Spleen (tissue), 11 donors: ENCODE measurements around the gene NKD1. TPM values are rescaled to one million over a fixed set of nuclear protein-coding genes. Genes with fewer than 3 reads are reported as not detected.

Source experiments
- DNase-seq: peaks from one replicate; pipeline ENCODE4 v3.0.0-alpha.2; 2020
- H3K27ac ChIP-seq, 8 donors: fragments of 200-600 bp; sonication (generic) in 7 of 8; 1 replicate in 4 of 8; 2 replicates in 4 of 8; pipeline versions ENCODE4 v1.5.0 to v1.8.0; 2016 to 2021; ENCODE audit warnings: inconsistent platforms in 4 of 8, mild to moderate bottlenecking in 4 of 8, moderate library complexity in 1 of 8
- H3K27me3 ChIP-seq, 7 donors: fragments of 200-600 bp; sonication (generic) in 6 of 7; replicated peaks in 1 of 7; 1 replicate in 4 of 7; 2 replicates in 3 of 7; pipeline versions ENCODE4 v1.5.0 to v1.8.0; 2016 to 2021; ENCODE audit warnings: inconsistent platforms in 3 of 7, mild to moderate bottlenecking in 1 of 7
- H3K36me3 ChIP-seq, 6 donors: fragments of 200-600 bp; sonication (generic) in 5 of 6; 1 replicate in 4 of 6; 2 replicates in 2 of 6; pipeline versions ENCODE4 v1.5.0 to v1.8.0; 2016 to 2021; ENCODE audit warnings: inconsistent platforms in 2 of 6
- H3K4me1 ChIP-seq, 6 donors: fragments of 200-600 bp; sonication (generic) in 5 of 6; 1 replicate in 3 of 6; 2 replicates in 3 of 6; pipeline versions ENCODE4 v1.5.0 to v1.8.0; 2016 to 2021; ENCODE audit warnings: inconsistent platforms in 3 of 6
- H3K4me3 ChIP-seq, 8 donors: fragments of 200-600 bp; sonication (generic) in 7 of 8; 1 replicate in 4 of 8; 2 replicates in 4 of 8; pipeline versions ENCODE4 v1.5.0 to v1.8.0; 2016 to 2021; ENCODE audit warnings: inconsistent platforms in 4 of 8, mild to moderate bottlenecking in 4 of 8, moderate library complexity in 2 of 8
- H3K9me3 ChIP-seq, 8 donors: fragments of 200-600 bp; sonication (generic) in 7 of 8; 1 replicate in 4 of 8; 2 replicates in 4 of 8; pipeline versions ENCODE4 v1.5.0 to v1.8.0; 2016 to 2021; ENCODE audit warnings: inconsistent platforms in 4 of 8
- POLR2A ChIP-seq, 3 donors: fragments of 450-650 bp; IDR thresholded peaks; one replicate each; pipeline ENCODE4 v1.5.1; 2017; ENCODE audit warnings: antibody characterized with exemption in 3 of 3, mild to moderate bottlenecking in 1 of 3
- POLR2AphosphoS5 ChIP-seq, 3 donors: sonication (generic); formaldehyde crosslinking; IDR thresholded peaks; one replicate each; pipeline ENCODE4 v1.5.1; 2017; ENCODE audit warnings: antibody characterized with exemption in 3 of 3
- WGBS, 5 donors: extraction: QIAGEN DNeasy Blood & Tissue Kit in 3 of 5; methylation state at CpG; one replicate each; pipeline versions ENCODE4 v1.1.5 to v1.1.7; 2013 to 2018; 5-methylcytosine and 5-hydroxymethylcytosine counted together
- intact Hi-C: fragments of 100-400 bp; cut with DNase I; formaldehyde crosslinking; loops from one replicate; pipeline ENCODE4 v1.15.0; 2023; ENCODE audit warnings: low total_unique reads
- polyA plus RNA-seq, 3 donors: library from polyadenylated mRNA; stranded (reverse); fragments of 200-250 nt; gene quantifications; one replicate each; pipeline ENCODE4 v1.2.1, GENCODE V29; 2013
- total RNA-seq, 7 donors: library from RNA; depleted of rRNA in 3 of 7; stranded (reverse); fragments of >200 nt in 3 of 7; fragmentation: NEBNext Ultra II Directional in 4 of 7; extraction: Animal tissue kit (Norgen Biotek cat#: 25700) in 4 of 7; gene quantifications; one replicate each; pipeline versions ENCODE4 v1.1.0 to v1.2.1, GENCODE V29; 2016 to 2021
- TF ChIP-seq, protein P1 (sequence below), 11 experiments: fragments of 200-600 bp in 7 of 11; fragments of 450-650 bp in 4 of 11; sonication (generic) in 4 of 11; IDR thresholded peaks in 8 of 11; conservative IDR thresholded peaks in 3 of 11; 1 replicate in 7 of 11; 2 replicates in 4 of 11; pipeline versions ENCODE4 v1.4.0 to v1.8.0; 2016 to 2021; ENCODE audit warnings: antibody characterized with exemption in 11 of 11, inconsistent platforms in 4 of 11, mild to moderate bottlenecking in 1 of 11
- donor health status: healthy with polysubstance abuse.
- donor health status: DM: no; HTN: no; CAD: no; lungs with moderate emphysema.
- donor health status: DM: no; HTN: no; CAD: no.
- donor health status: Bipolar disorder and iron deficiency.
- donor health status: healthy.
- donor health status: DM: no; HTN: no; CAD: no.
- donor health status: DM: yes; HTN: yes; CAD: no.

Gene NKD1
- total and polyA plus RNA-seq, 10 donors: 0.11 to 15.2 (median 3.6) TPM

DNA sequence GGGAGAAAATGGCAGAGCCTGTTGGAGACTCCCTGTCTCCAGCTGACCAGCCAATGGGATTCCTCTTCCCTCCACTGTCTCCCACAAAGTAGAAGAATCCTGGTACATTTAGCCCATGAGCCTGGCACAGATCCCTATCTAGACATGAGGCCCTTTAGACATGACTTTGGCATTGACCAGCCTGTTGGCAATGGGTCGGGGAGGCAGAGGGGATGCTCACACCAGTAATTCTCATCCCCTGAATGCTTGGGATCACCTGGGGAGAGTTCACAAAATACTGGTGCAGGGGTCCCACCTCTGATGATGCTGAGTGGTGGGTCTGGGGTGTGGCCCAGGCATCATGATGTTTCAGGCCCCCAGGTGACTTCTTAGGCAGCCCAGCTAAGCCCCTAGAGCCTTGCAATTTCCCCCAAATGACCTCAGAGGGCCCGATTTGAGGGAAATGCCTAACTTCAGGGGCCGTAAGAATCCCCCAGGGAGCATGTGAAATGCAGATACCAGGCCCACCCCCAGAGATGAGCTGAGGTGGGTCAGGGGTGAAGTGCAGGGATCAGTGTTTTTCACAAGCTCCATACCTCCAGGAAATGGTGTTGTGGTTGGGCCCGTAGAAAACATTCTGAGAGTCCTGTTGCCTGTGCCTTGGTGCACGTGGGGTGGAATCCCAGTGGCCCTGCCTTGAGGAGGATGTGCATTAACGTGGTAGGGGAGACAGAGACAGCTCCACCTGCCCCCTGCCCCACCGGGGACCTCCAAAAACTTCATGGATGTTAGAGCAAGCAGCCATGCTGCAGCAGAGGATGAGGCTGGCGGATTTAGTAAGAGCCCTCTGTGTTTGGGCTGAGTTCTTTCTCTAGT lies 90.8 kb downstream of the NKD1 start:
- H3K36me3 ChIP-seq: no peaks in the 10 kb centered on the region
- DNase-seq: no peak
- H3K9me3 ChIP-seq: no peaks in the 10 kb centered on the region
- H3K4me1 ChIP-seq: no peaks in the 10 kb centered on the region
- intact Hi-C loops: no loop called here
- H3K27me3 ChIP-seq: peaks cover 0 to 13% (median 0%) of the 10 kb centered on the region in 7 donors
- H3K4me3 ChIP-seq: no peak overlapping the region
- 71 to 83% (median 78%) methylated on average over 8 of the region's 8 CpGs for WGBS, 5 donors
- TF ChIP-seq POLR2A (IDR thresholded peaks at IDR 0.05): no peak
- TF ChIP-seq, protein P1, sequence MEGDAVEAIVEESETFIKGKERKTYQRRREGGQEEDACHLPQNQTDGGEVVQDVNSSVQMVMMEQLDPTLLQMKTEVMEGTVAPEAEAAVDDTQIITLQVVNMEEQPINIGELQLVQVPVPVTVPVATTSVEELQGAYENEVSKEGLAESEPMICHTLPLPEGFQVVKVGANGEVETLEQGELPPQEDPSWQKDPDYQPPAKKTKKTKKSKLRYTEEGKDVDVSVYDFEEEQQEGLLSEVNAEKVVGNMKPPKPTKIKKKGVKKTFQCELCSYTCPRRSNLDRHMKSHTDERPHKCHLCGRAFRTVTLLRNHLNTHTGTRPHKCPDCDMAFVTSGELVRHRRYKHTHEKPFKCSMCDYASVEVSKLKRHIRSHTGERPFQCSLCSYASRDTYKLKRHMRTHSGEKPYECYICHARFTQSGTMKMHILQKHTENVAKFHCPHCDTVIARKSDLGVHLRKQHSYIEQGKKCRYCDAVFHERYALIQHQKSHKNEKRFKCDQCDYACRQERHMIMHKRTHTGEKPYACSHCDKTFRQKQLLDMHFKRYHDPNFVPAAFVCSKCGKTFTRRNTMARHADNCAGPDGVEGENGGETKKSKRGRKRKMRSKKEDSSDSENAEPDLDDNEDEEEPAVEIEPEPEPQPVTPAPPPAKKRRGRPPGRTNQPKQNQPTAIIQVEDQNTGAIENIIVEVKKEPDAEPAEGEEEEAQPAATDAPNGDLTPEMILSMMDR (IDR thresholded peaks at IDR 0.05 in 8 of 11, conservative IDR thresholded peaks at IDR 0.05 in 3 of 11): no peak
- TF ChIP-seq POLR2AphosphoS5 (IDR thresholded peaks at IDR 0.05): no peak
- no peak overlapping the region for H3K27ac ChIP-seq

DNA sequence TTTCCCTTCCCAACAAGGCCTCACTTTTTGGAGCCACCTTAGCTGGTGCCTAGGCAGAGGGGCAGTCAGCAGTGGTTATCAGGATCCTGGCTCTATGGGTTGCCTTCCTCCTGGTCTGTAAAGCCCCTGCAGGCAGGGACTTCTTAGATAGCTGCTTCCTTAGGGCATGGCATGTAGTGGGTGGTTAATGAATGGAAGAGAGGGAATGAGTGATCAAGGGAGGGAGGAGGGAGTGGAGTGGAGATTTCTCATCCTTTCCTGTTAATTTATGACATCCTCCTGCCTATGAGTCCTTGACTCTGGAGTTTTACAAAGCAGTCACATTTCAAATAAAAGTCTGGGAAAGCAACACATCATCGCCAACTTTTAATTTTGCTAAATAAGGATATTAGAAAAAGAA lies 92.2 kb downstream of the NKD1 start:
- no peak for DNase-seq
- no peaks in the 10 kb centered on the region for H3K36me3 ChIP-seq
- no peaks in the 10 kb centered on the region for H3K9me3 ChIP-seq
- H3K27me3 ChIP-seq: peaks cover 0 to 13% (median 0%) of the 10 kb centered on the region in 7 donors
- no peak for TF ChIP-seq POLR2AphosphoS5 (IDR thresholded peaks at IDR 0.05)
- TF ChIP-seq, protein P1 (IDR thresholded peaks at IDR 0.05 in 8 of 11, conservative IDR thresholded peaks at IDR 0.05 in 3 of 11): no peak
- no peak for TF ChIP-seq POLR2A (IDR thresholded peaks at IDR 0.05)
- H3K4me1 ChIP-seq: no peaks in the 10 kb centered on the region
- H3K27ac ChIP-seq: no peak overlapping the region
- no peak overlapping the region for H3K4me3 ChIP-seq
- 72 to 88% (median 76%) methylated on average over 1 of the region's 1 CpG for WGBS, 5 donors
- intact Hi-C loops: no loop called here

DNA sequence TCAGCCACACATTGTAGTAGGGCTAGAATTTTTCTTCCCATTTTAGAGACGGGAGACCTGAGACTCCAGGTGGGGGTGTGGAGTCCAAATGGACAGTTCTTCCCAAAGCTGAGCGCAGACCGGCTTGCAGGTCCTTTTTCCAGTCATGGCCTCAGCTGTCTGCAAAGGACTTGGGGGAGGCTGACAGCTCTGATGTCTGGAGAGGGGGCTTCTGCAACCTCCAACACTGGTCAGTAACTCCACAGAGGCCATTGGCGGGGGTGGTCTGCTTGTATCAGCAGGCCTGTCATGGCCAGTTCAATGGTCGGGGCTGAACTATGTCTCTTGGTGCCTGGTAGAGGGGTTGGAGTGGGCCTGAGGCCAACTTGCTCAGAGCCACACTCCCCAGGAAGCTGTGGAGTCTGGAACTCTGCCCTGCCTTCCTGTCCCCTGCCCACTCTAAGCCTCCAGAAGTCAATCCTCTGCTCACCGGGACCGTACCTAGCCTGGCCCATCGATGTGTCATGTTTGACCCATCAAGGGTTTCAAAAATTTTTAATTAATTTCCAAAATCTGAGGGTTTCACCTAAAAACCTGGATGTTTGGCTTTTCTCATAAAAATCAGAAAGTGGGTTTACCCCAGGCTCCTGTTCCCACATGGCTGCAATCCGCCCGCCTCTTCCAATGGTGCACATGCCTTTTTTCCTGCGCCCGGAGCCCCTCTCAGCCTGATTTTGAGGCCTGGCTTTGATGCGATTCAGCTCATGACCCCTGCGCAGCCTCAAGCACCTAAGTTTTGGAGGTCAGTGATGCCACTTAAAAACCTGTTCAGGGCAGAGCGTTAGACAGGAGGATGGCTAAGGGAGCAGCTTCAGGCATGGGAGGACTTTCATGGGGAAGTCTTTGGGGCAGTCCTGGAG lies 93.0 kb downstream of the NKD1 start:
- Histone ChIP-seq H3K4me1 (no peaks in the 10 kb centered on the region), H3K36me3 (no peaks in the 10 kb centered on the region), H3K27ac (no peak overlapping the region), H3K4me3 (no peak overlapping the region), H3K9me3 (no peaks in the 10 kb centered on the region), H3K27me3 (peaks cover 0 to 13% (median 0%) of the 10 kb centered on the region in 7 donors)
- DNase-seq: no peak
- WGBS, 5 donors: 69 to 78% (median 74%) methylated on average over 12 to 15 of the region's 15 CpGs
- TF ChIP-seq, protein P1 (IDR thresholded peaks at IDR 0.05 in 8 of 11, conservative IDR thresholded peaks at IDR 0.05 in 3 of 11): no peak
- no peak for TF ChIP-seq POLR2A (IDR thresholded peaks at IDR 0.05)
- TF ChIP-seq POLR2AphosphoS5 (IDR thresholded peaks at IDR 0.05): no peak
- intact Hi-C loops: no loop called here

DNA sequence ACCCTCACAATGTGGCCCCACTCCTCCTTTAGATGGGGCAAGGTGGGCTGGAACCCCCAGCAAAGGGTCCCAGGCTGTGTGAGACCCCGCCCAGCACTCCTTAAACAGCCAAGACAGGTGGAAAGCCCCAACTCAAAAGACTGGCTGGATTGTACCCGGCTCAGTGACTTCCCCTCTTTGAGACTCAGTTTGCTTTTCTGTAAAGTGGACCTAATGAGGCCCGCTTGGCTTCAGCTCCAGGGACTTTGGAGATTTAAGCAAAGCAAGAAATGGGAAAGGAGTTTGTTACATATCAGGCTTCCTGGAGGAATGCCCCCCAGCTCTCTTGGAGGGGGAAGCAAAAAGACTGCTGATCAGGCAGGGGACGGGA lies 93.6 kb downstream of the NKD1 start:
- Histone ChIP-seq H3K27me3 (peaks cover 0 to 13% (median 0%) of the 10 kb centered on the region in 7 donors), H3K4me1 (no peaks in the 10 kb centered on the region), H3K36me3 (no peaks in the 10 kb centered on the region), H3K9me3 (no peaks in the 10 kb centered on the region), H3K27ac (no peak overlapping the region), H3K4me3 (no peak overlapping the region)
- intact Hi-C loops: no loop called here
- no peak for DNase-seq
- WGBS, 5 donors: 84 to 91% (median 89%) methylated on average over 4 of the region's 4 CpGs
- TF ChIP-seq POLR2AphosphoS5 (IDR thresholded peaks at IDR 0.05) (no peak), POLR2A (IDR thresholded peaks at IDR 0.05) (no peak)
- TF ChIP-seq, protein P1 (IDR thresholded peaks at IDR 0.05 in 8 of 11, conservative IDR thresholded peaks at IDR 0.05 in 3 of 11): no peak
